Measurements from ENCODE around the gene ZBTB3. TPM values are rescaled to one million over a fixed set of nuclear protein-coding genes. Genes with fewer than 3 reads are reported as not detected.
"Not testable (repeated sequence)": the region's sequence is repeated elsewhere in the genome, so short reads cannot be mapped to it uniquely, and the experiment has no call there.

The ZBTB3 gene
- total RNA-seq, 1 experiment from 2014 or later, result 7.1 TPM

- no TSS peak for BruUV-seq (replicated peaks)
- Mint-ChIP-seq H3K4me1 (ENCODE audit: insufficient read depth, unreplicated experiment) (peaks cover 9% of the 10 kb centered on the region), H3K27me3 (ENCODE audit: insufficient read depth, unreplicated experiment) (no peaks in the 10 kb centered on the region), H3K27ac (ENCODE audit: low read depth, unreplicated experiment) (no peak overlapping the region), H3K36me3 (ENCODE audit: insufficient read depth, unreplicated experiment) (peaks cover 45% of the 10 kb centered on the region), H3K4me3 (ENCODE audit: unreplicated experiment) (no peak overlapping the region), H3K9me3 (ENCODE audit: unreplicated experiment) (no peaks in the 10 kb centered on the region)
- POLR2A ChIA-PET, result interaction anchor here (0.6 to 3.5 kb wide), 4 partner anchors 12 to 65 kb away, joined by 3 to 19 read pairs (median 4); partner anchors contain the start of gene TMEM179B
- TF ChIP-seq, protein P1, sequence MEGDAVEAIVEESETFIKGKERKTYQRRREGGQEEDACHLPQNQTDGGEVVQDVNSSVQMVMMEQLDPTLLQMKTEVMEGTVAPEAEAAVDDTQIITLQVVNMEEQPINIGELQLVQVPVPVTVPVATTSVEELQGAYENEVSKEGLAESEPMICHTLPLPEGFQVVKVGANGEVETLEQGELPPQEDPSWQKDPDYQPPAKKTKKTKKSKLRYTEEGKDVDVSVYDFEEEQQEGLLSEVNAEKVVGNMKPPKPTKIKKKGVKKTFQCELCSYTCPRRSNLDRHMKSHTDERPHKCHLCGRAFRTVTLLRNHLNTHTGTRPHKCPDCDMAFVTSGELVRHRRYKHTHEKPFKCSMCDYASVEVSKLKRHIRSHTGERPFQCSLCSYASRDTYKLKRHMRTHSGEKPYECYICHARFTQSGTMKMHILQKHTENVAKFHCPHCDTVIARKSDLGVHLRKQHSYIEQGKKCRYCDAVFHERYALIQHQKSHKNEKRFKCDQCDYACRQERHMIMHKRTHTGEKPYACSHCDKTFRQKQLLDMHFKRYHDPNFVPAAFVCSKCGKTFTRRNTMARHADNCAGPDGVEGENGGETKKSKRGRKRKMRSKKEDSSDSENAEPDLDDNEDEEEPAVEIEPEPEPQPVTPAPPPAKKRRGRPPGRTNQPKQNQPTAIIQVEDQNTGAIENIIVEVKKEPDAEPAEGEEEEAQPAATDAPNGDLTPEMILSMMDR (IDR thresholded peaks at IDR 0.05; ENCODE audit: unreplicated experiment), result no peak
- no peak for DNase-seq (ENCODE audit: unreplicated experiment)
- intact Hi-C loops (cut with micrococcal nuclease), result no loop called here
- CTCF ChIA-PET, result interaction anchor here (0.5 to 5.4 kb wide), 4 partner anchors 12 to 86 kb away, joined by 3 to 47 read pairs (median 3); partner anchors contain the start of genes TMEM179B and WDR74
Observed at GRCh38 chr11:62775646-62776045, 21.7 kb upstream of the ZBTB3 start.

GRCh38 chr11:62774407-62774806, 20.4 kb upstream of the ZBTB3 start:
- BruUV-seq (replicated peaks), result no TSS peak
- Mint-ChIP-seq H3K4me3 (ENCODE audit: unreplicated experiment) (no peak overlapping the region), H3K27me3 (ENCODE audit: insufficient read depth, unreplicated experiment) (no peaks in the 10 kb centered on the region), H3K27ac (ENCODE audit: low read depth, unreplicated experiment) (no peak overlapping the region), H3K36me3 (ENCODE audit: insufficient read depth, unreplicated experiment) (peaks cover 43% of the 10 kb centered on the region), H3K9me3 (ENCODE audit: unreplicated experiment) (no peaks in the 10 kb centered on the region), H3K4me1 (ENCODE audit: insufficient read depth, unreplicated experiment) (peaks cover 9% of the 10 kb centered on the region)
- intact Hi-C loops (cut with micrococcal nuclease), result no loop called here
- ChIA-PET CTCF (interaction anchor here (5.4 kb wide), 1 partner anchor 13 kb away, joined by 47 read pairs; the partner anchor contains the start of gene TMEM179B), POLR2A (interaction anchor here (0.6 to 8.5 kb wide), 6 partner anchors 13 to 67 kb away, joined by 3 to 84 read pairs (median 4); partner anchors contain the start of genes TMEM179B and ZBTB3)
- DNase-seq (ENCODE audit: unreplicated experiment), result peak; percentile 31
- TF ChIP-seq, protein P1 (IDR thresholded peaks at IDR 0.05; ENCODE audit: unreplicated experiment), result no peak

DNA sequence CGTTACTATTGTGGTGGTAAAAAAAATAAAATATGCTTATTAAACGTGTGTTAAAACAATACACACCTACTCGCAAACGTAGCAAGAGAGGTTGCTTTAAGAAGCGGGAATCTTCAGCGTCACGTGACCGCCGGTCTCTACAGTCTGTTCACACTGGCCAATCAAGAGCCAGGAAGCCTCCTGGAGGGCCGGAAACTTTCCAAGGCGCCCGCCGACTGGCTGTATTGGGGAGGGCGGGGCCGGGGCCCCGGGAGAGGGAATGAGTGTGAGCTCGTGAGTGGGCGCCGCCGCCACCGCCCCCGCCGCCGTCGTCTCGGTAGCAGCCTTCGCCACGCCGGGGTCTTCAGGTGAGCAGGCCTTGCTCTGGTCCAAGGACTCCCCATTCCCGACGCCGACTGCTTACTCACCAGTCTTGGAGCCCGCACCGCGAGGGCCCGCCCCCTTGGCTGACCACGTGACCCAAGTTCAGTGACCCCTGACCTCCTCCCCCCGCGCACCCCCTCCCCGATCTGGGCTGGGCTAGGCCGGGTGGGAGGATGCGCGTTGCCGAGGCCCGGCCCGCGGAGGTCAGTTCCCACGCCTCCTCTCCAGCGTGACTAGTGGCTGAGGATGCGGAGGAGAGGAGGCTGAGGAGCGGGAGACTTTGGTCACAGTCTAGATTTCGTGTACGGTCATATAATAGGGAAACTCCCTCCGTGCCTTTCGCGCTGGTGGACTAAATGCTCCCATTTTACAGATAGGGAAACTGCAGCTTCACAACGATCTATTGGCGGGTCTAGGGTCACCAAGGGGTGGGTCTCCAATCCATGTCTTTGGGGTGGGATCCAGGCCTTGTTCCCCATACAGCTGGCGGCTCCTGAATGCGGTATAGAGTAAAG, 17.4 kb upstream of the ZBTB3 start, which contains the start of gene TAF6L:
Gene TAF6L (plus strand): TSS at position 253 of the 878 bp plus-strand sequence. CDS start 4,388 bp downstream, outside the sequence.
- ChIA-PET POLR2A (interaction anchor here (0.6 to 8.5 kb wide), 32 partner anchors 9 to 1409 kb away, joined by 3 to 84 read pairs (median 4); partner anchors contain the start of genes C11orf98, CSKMT, HNRNPUL2 and INTS5), CTCF (interaction anchor here (0.6 to 2.6 kb wide), 7 partner anchors 10 to 90 kb away, joined by 3 to 27 read pairs (median 3); partner anchors contain the start of genes POLR2G, STX5, TMEM179B and ZBTB3)
- peak within 1 kb of the TSS; percentile 95 for H3K27ac Mint-ChIP-seq (ENCODE audit: low read depth, unreplicated experiment)
- no peaks in the 10 kb centered on the region for H3K9me3 Mint-ChIP-seq (ENCODE audit: unreplicated experiment)
- TF ChIP-seq, protein P1 (IDR thresholded peaks at IDR 0.05; ENCODE audit: unreplicated experiment), result no peak
- no peaks in the 10 kb centered on the region for H3K27me3 Mint-ChIP-seq (ENCODE audit: insufficient read depth, unreplicated experiment)
- intact Hi-C loops (cut with micrococcal nuclease), result loop anchor here (1.0 kb wide), 2 partner anchors 15 to 17 kb away; partner anchors contain the start of gene ZBTB3
- peak within 1 kb of the TSS; percentile 98 for H3K4me3 Mint-ChIP-seq (ENCODE audit: unreplicated experiment)
- peaks cover 28% of the 10 kb centered on the region for H3K36me3 Mint-ChIP-seq (ENCODE audit: insufficient read depth, unreplicated experiment)
- DNase-seq (ENCODE audit: unreplicated experiment), result peak; percentile 98
- TSS peak; percentile 68 for BruUV-seq (replicated peaks)
- H3K4me1 Mint-ChIP-seq (ENCODE audit: insufficient read depth, unreplicated experiment), result peaks cover 5% of the 10 kb centered on the region

- BruUV-seq (replicated peaks), result no TSS peak
- TF ChIP-seq, protein P1 (IDR thresholded peaks at IDR 0.05; ENCODE audit: unreplicated experiment), result no peak
- Mint-ChIP-seq H3K4me1 (ENCODE audit: insufficient read depth, unreplicated experiment) (peaks cover 5% of the 10 kb centered on the region), H3K9me3 (ENCODE audit: unreplicated experiment) (no peaks in the 10 kb centered on the region), H3K27me3 (ENCODE audit: insufficient read depth, unreplicated experiment) (no peaks in the 10 kb centered on the region), H3K36me3 (ENCODE audit: insufficient read depth, unreplicated experiment) (peaks cover 29% of the 10 kb centered on the region), H3K27ac (ENCODE audit: low read depth, unreplicated experiment) (peak overlapping the region; percentile 95), H3K4me3 (ENCODE audit: unreplicated experiment) (peak overlapping the region; percentile 98)
- intact Hi-C loops (cut with micrococcal nuclease), result loop anchor here (1.0 kb wide), 2 partner anchors 16 kb away; partner anchors contain the start of gene ZBTB3
- DNase-seq (ENCODE audit: unreplicated experiment), result no peak
- ChIA-PET POLR2A (interaction anchor here (0.6 to 8.5 kb wide), 28 partner anchors 9 to 1409 kb away, joined by 3 to 84 read pairs (median 4); partner anchors contain the start of genes C11orf98, CSKMT, HNRNPUL2 and INTS5), CTCF (interaction anchor here (0.6 to 2.6 kb wide), 6 partner anchors 9 to 23 kb away, joined by 3 to 27 read pairs (median 5); partner anchors contain the start of genes POLR2G, TMEM179B and ZBTB3)
Observed at GRCh38 chr11:62770778-62771143, 16.8 kb upstream of the ZBTB3 start.

DNA sequence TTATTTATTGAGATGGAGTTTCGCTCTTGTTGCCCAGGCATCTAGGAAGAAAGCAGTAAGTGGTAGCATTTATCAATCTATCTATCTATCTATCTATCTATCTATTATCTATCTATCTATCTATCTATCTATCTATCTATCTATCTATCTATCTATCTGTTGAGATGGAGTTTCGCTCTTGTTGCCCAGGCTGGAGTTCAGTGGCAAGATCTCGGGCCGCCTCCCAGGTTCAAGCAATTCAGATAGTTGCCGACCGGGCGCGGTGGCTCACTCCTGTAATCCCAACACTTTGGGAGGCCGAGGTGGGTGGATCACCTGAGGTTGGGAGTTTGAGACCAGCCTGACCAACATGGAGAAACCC, 6.9 kb upstream of the ZBTB3 start:
- ChIA-PET POLR2A (interaction anchor here (0.6 to 4.5 kb wide), 25 partner anchors 7 to 379 kb away, joined by 3 to 49 read pairs (median 7); partner anchors contain the start of genes C11orf98, CSKMT, HNRNPUL2 and NXF1), CTCF (interaction anchor here (0.6 to 1.6 kb wide), 4 partner anchors 10 to 95 kb away, joined by 3 to 8 read pairs (median 4); no protein-coding TSS in a partner anchor)
- H3K9me3 Mint-ChIP-seq (ENCODE audit: unreplicated experiment); H3K27me3 Mint-ChIP-seq (ENCODE audit: insufficient read depth, unreplicated experiment); DNase-seq (ENCODE audit: unreplicated experiment); intact Hi-C loops (cut with micrococcal nuclease); BruUV-seq (replicated peaks): not testable (repeated sequence)
- Mint-ChIP-seq H3K27ac (ENCODE audit: low read depth, unreplicated experiment) (peak overlapping the region; percentile 75), H3K4me1 (ENCODE audit: insufficient read depth, unreplicated experiment) (peaks cover 14% of the 10 kb centered on the region), H3K4me3 (ENCODE audit: unreplicated experiment) (peak overlapping the region; percentile 83), H3K36me3 (ENCODE audit: insufficient read depth, unreplicated experiment) (peaks cover 20% of the 10 kb centered on the region)

Data from MCF 10A (cell line).